ENCODE data around the gene TAS2R7. TPM values are rescaled to one million over a fixed set of nuclear protein-coding genes. Genes with fewer than 3 reads are reported as not detected.

The TAS2R7 gene
- total and polyA plus RNA-seq, 2 experiments from 2014 or later, result not detected

GRCh38 chr12:10801741-10802140, 686 bp downstream of the TAS2R7 start (continued):
- no peak for TF ChIP-seq CTCF (conservative IDR thresholded peaks at IDR 0.05; ENCODE audit: low read depth in 2 of 2)

GRCh38 chr12:10794222-10794621, 8.2 kb downstream of the TAS2R7 start:
- Mint-ChIP-seq H3K27me3 (ENCODE audit: insufficient read depth, low read depth, poor library complexity) (peaks cover 2% of the 10 kb centered on the region), H3K36me3 (ENCODE audit: low read depth) (no peaks in the 10 kb centered on the region), H3K9me3 (peaks cover 6% of the 10 kb centered on the region; the same call in 1 of the 3 replicates), H3K27ac (no peak overlapping the region), H3K4me3 (no peak overlapping the region), H3K4me1 (peaks cover 4% of the 10 kb centered on the region; the same call in 2 of the 3 replicates)
- DNase-seq (ENCODE audit: low spot score) (no peak), ATAC-seq (no peak)
- H4K20me1 ChIP-seq (replicated peaks; ENCODE audit: insufficient read depth), result no peaks in the 10 kb centered on the region
- peaks cover 3% of the 10 kb centered on the region; the same call in 1 of the 2 replicates for H3K9me2 ChIP-seq (ENCODE audit: insufficient read depth)
- no peaks in the 10 kb centered on the region for H3K79me2 ChIP-seq (replicated peaks; ENCODE audit: insufficient read depth)
- no peaks in the 10 kb centered on the region for H3K36me3 ChIP-seq (ENCODE audit: insufficient read depth)
- no peak overlapping the region for H3K4me3 ChIP-seq
- H3F3A ChIP-seq (replicated peaks; ENCODE audit: low read depth), result no peaks in the 10 kb centered on the region
- no peaks in the 10 kb centered on the region for H3K27me3 ChIP-seq (ENCODE audit: insufficient read depth)
- peaks cover 6% of the 10 kb centered on the region; the same call in 1 of the 2 replicates for H3K4me1 ChIP-seq (ENCODE audit: insufficient read depth)
- H3K27ac ChIP-seq (ENCODE audit: low read depth), result no peak overlapping the region
- no peak overlapping the region for H2AFZ ChIP-seq
- no peak overlapping the region for H3K4me2 ChIP-seq
- no peak for TF ChIP-seq EZH2 (IDR thresholded peaks at IDR 0.05; ENCODE audit: low read depth, unreplicated experiment)
- no peak for TF ChIP-seq ZNF462 (CRISPR knock-in tag; IDR thresholded peaks at IDR 0.05)
- TF ChIP-seq EZH2phosphoT487 (IDR thresholded peaks at IDR 0.05; ENCODE audit: unreplicated experiment), result no peak
- TF ChIP-seq ZNF114 (CRISPR knock-in tag; IDR thresholded peaks at IDR 0.05), result no peak
- no peak for TF ChIP-seq STAT1 (IDR thresholded peaks at IDR 0.05; ENCODE audit: unreplicated experiment)
- TF ChIP-seq REST (IDR thresholded peaks at IDR 0.05; ENCODE audit: unreplicated experiment), result no peak
- TF ChIP-seq CREB1 (CRISPR knock-in tag; IDR thresholded peaks at IDR 0.05; ENCODE audit: low read depth), result no peak
- TF ChIP-seq ETS1 (IDR thresholded peaks at IDR 0.05), result no peak
- no peak for TF ChIP-seq ZNF331 (CRISPR knock-in tag; IDR thresholded peaks at IDR 0.05; ENCODE audit: low read depth)
- no peak for TF ChIP-seq JUNB (IDR thresholded peaks at IDR 0.05; ENCODE audit: unreplicated experiment)
- no peak for TF ChIP-seq NANOG (IDR thresholded peaks at IDR 0.05; ENCODE audit: borderline replicate concordance)
- no peak for TF ChIP-seq POLR2AphosphoS5 (IDR thresholded peaks at IDR 0.05; ENCODE audit: low read depth)
